OCI-LY7 (cell line): ENCODE measurements around the gene LDHD. TPM values are rescaled to one million over a fixed set of nuclear protein-coding genes. Genes with fewer than 3 reads are reported as not detected.

Experiments
- BruUV-seq: library from RNA; stranded (reverse); fragments of 400-500 nt; replicated peaks from 2 replicates; lab custom pipeline; 2021; lab: Mats Ljungman, UMichigan
- CTCF ChIA-PET: fragments of 300-600 bp; sonication (Branson Sonifier 250); formaldehyde crosslinking; loops from one replicate; lab custom pipeline; 2022; ENCODE audit warnings: antibody characterized with exemption; ENCODE audit not compliant: unreplicated experiment; lab: Charles Lee
- POLR2A ChIA-PET: fragments of 300-600 bp; sonication (Branson Sonifier 250); formaldehyde crosslinking; loops from one replicate; lab custom pipeline; 2022; ENCODE audit warnings: antibody characterized with exemption; lab: Charles Lee
- DNase-seq: peaks from one replicate; pipeline ENCODE4 v3.0.0-alpha.2; 2015; ENCODE audit warnings: low spot score
- H2AFZ ChIP-seq: fragments of 200-600 bp; sonication (generic), shearing (Covaris generic); 2 replicates; pipeline ENCODE4 v1.6.1; 2014; ENCODE audit warnings: mild to moderate bottlenecking, antibody characterized with exemption, low read length, moderate library complexity
- H3K27ac ChIP-seq: fragments of 200-600 bp; sonication (generic); 2 replicates; pipeline ENCODE4 v1.5.1; 2014; ENCODE audit warnings: mixed run types, low read depth, mild to moderate bottlenecking, moderate library complexity, low read length, inconsistent platforms; ENCODE audit not compliant: poor library complexity, severe bottlenecking
- H3K36me3 ChIP-seq: fragments of 200-600 bp; sonication (generic); 2 replicates; pipeline ENCODE4 v1.6.1; 2014; ENCODE audit warnings: mild to moderate bottlenecking, antibody characterized with exemption, low read length, moderate library complexity, mixed read lengths; ENCODE audit not compliant: insufficient read depth
- H3K4me1 ChIP-seq: fragments of 200-600 bp; sonication (generic); 2 replicates; pipeline ENCODE4 v1.5.1; 2014; ENCODE audit warnings: mild to moderate bottlenecking, low read length; ENCODE audit not compliant: insufficient read depth, poor library complexity, severe bottlenecking
- H3K4me2 ChIP-seq: fragments of 200-600 bp; sonication (generic); 2 replicates; pipeline ENCODE4 v1.6.1; 2014; ENCODE audit warnings: mild to moderate bottlenecking, low read length
- H3K4me3 ChIP-seq: fragments of 200-600 bp; sonication (generic); 2 replicates; pipeline ENCODE4 v1.5.1; 2014; ENCODE audit warnings: mild to moderate bottlenecking, low read depth, low read length; ENCODE audit not compliant: poor library complexity, severe bottlenecking
- H3K79me2 ChIP-seq: fragments of 200-600 bp; sonication (generic); 2 replicates; pipeline ENCODE4 v1.6.1; 2016; ENCODE audit warnings: low read depth, mild to moderate bottlenecking, low read length, moderate library complexity, mixed read lengths; ENCODE audit not compliant: insufficient read depth
- H3K9me2 ChIP-seq: fragments of 200-600 bp; sonication (generic); 2 replicates; pipeline ENCODE4 v1.6.1; 2016; ENCODE audit warnings: mild to moderate bottlenecking, low read length, mixed read lengths; ENCODE audit not compliant: insufficient read depth
- H3K9me3 ChIP-seq: fragments of 200-600 bp; sonication (generic); 2 replicates; pipeline ENCODE4 v1.6.1; 2014; ENCODE audit warnings: mild to moderate bottlenecking, mixed run types, low read length, mixed read lengths
- H4K20me1 ChIP-seq: fragments of 200-600 bp; sonication (generic); 2 replicates; pipeline ENCODE4 v1.6.1; 2014; ENCODE audit warnings: mild to moderate bottlenecking, antibody characterized with exemption, low read length, moderate library complexity, mixed read lengths; ENCODE audit not compliant: insufficient read depth
- EZH2phosphoT487 ChIP-seq: fragments of 200-600 bp; sonication (generic); IDR thresholded peaks from 2 replicates; pipeline ENCODE4 v1.6.1; 2018; ENCODE audit warnings: low read depth, borderline replicate concordance, mild to moderate bottlenecking, mixed run types, antibody characterized with exemption, low read length, moderate library complexity, mixed read lengths
- intact Hi-C: fragments of 100-400 bp; cut with micrococcal nuclease; formaldehyde crosslinking; loops from one replicate; pipeline ENCODE4 v1.10.0; 2022; ENCODE audit not compliant: unreplicated experiment
- total RNA-seq, 2 experiments: library from RNA; depleted of rRNA in 1 of 2; stranded (reverse); fragments of >200 nt in 1 of 2; shearing (Covaris generic) in 1 of 2; gene quantifications; 2 replicates each; pipeline ENCODE4 v1.2.3, GENCODE V29; 2014 to 2022
- TF ChIP-seq, protein P1 (sequence below): fragments of 200-600 bp; sonication (generic); conservative IDR thresholded peaks from 2 replicates; pipeline ENCODE4 v1.5.1; 2014; ENCODE audit warnings: mild to moderate bottlenecking, antibody characterized with exemption, low read length, moderate library complexity, mixed read lengths

LDHD gene
- total RNA-seq, 2 experiments from 2014 or later, result 0.09 to 0.48 TPM

DNA sequence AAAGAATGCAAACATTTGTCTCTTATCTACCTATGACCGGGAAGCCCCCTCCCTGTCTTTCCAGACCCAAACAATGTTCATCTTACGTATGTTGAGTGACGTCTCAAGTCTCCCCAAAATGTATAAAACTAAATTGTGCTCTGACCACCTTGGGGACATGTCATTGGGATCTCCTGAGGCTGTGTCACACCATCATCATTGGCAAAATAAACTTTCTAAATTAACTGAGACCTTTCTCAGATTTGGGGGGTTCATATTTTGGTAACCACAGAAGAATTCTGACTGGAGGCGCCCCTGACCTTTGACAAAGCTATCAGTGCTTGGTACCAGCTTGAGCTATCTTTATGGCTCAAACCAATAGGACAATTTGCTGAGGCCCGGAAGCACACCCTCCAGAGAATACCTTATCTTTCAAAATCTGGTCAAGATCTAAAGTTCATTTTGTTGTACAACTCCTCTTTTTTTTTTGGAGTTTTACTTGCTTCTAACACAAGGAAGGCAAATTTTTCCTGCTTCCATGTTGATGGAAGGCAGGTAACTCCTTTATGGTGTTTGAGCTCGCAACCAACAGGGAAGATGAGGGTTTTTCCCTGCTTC lies 2.5 kb upstream of the LDHD start:
- Histone ChIP-seq H3K4me3 (no peak overlapping the region), H3K36me3 (no peaks in the 10 kb centered on the region), H3K79me2 (no peaks in the 10 kb centered on the region), H4K20me1 (no peaks in the 10 kb centered on the region), H3K4me2 (no peak overlapping the region), H2AFZ (no peak overlapping the region), H3K27ac (no peak overlapping the region), H3K9me3 (peaks cover 10% of the 10 kb centered on the region), H3K4me1 (no peaks in the 10 kb centered on the region), H3K9me2 (no peaks in the 10 kb centered on the region)
- intact Hi-C loops, result no loop called here
- ChIA-PET POLR2A (interaction anchor here (0.7 to 1.2 kb wide), 3 partner anchors 44 to 134 kb away, joined by 3 to 4 read pairs (median 3); partner anchors contain the start of gene WDR59), CTCF (no interaction called here)
- DNase-seq, result no peak
- TF ChIP-seq, protein P1, sequence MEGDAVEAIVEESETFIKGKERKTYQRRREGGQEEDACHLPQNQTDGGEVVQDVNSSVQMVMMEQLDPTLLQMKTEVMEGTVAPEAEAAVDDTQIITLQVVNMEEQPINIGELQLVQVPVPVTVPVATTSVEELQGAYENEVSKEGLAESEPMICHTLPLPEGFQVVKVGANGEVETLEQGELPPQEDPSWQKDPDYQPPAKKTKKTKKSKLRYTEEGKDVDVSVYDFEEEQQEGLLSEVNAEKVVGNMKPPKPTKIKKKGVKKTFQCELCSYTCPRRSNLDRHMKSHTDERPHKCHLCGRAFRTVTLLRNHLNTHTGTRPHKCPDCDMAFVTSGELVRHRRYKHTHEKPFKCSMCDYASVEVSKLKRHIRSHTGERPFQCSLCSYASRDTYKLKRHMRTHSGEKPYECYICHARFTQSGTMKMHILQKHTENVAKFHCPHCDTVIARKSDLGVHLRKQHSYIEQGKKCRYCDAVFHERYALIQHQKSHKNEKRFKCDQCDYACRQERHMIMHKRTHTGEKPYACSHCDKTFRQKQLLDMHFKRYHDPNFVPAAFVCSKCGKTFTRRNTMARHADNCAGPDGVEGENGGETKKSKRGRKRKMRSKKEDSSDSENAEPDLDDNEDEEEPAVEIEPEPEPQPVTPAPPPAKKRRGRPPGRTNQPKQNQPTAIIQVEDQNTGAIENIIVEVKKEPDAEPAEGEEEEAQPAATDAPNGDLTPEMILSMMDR, result no peak
- no peak for TF ChIP-seq EZH2phosphoT487
- BruUV-seq, result no TSS peak

DNA sequence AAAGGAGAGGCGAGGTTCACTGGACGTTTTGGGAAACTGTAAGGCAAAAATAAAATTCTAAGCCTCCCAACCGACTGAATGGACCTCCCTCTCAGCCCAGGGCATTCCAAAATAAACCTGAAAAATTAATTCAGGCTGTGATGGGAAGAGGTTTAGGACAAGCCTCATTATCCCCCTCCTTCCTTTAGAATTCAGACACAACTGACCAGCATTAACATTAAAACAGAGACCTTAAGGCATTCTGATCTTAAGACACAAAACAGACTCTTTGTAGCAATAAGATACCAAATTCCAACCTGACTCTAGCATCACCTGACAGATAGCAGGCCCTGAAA lies 298 bp upstream of the LDHD start:
- H3K4me2 ChIP-seq, result no peak overlapping the region
- H3K9me2 ChIP-seq, result no peaks in the 10 kb centered on the region
- H3K4me3 ChIP-seq, result no peak overlapping the region
- no TSS peak for BruUV-seq
- TF ChIP-seq, protein P1, result no peak
- no peak for TF ChIP-seq EZH2phosphoT487
- ChIA-PET POLR2A (interaction anchor here (0.6 to 1.2 kb wide), 3 partner anchors 119 to 493 kb away, joined by 3 to 4 read pairs (median 3); partner anchors contain the start of gene ZNRF1), CTCF (no interaction called here)
- peaks cover under 1% of the 10 kb centered on the region for H3K4me1 ChIP-seq
- peaks cover 6% of the 10 kb centered on the region; the same call in 1 of the 2 replicates for H3K9me3 ChIP-seq
- no peak for DNase-seq
- no peak overlapping the region for H3K27ac ChIP-seq
- H3K79me2 ChIP-seq, result no peaks in the 10 kb centered on the region
- intact Hi-C loops, result no loop called here
- H2AFZ ChIP-seq, result no peak overlapping the region
- H4K20me1 ChIP-seq, result no peaks in the 10 kb centered on the region
- H3K36me3 ChIP-seq, result no peaks in the 10 kb centered on the region

DNA sequence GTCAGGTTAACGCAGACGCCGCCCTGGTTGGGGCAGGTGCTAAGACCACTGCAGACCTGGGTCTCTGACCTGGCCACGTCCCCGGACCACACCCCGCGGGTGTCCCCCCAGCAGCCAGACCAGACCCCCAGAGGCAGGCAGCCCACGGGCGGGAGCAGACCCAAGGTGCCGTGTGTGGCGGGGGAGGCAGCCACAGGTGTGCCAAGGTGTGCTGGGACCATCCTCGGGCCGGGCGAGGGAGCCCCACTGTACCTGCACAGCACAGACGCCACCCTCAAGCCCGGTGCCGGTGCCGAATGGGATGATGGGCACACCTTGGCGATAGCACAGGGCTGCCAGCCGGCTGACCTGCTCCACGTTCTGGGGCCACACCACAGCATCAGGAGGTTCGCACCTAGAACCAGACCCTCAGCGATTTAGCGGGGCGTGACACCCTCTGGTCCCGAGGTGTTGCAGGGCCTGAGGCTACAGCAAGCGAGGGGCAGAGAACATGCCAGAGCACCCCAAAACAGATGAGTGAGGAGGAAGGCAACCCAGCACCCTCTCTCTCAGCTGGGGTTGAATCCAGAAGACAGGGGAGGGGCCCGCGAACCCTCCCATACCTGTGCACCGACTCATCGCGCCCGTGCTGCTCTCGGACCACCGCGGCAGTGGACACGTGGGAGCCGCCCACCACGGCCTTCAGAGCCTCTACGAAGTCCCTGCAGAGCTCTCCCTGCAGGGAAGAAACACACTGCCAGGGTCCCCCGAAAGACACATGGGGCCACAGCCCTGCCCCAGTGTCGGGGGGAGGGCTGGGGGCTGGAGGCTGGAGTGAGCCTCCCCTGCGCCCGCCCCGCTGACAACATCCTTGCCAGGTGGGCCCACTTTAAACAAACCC lies 1.4 kb downstream of the LDHD start:
- no peaks in the 10 kb centered on the region for H4K20me1 ChIP-seq
- ChIA-PET CTCF (no interaction called here), POLR2A (no interaction called here)
- H3K4me1 ChIP-seq, result peaks cover 18% of the 10 kb centered on the region
- H3K79me2 ChIP-seq, result no peaks in the 10 kb centered on the region
- H3K36me3 ChIP-seq, result no peaks in the 10 kb centered on the region
- no peak overlapping the region for H3K27ac ChIP-seq
- TF ChIP-seq, protein P1, result no peak
- TF ChIP-seq EZH2phosphoT487, result no peak
- intact Hi-C loops, result no loop called here
- DNase-seq, result no peak
- H3K9me3 ChIP-seq, result no peaks in the 10 kb centered on the region
- BruUV-seq, result no TSS peak
- no peak overlapping the region for H2AFZ ChIP-seq
- H3K9me2 ChIP-seq, result no peaks in the 10 kb centered on the region
- no peak overlapping the region for H3K4me2 ChIP-seq
- no peak overlapping the region for H3K4me3 ChIP-seq
